ENCODE measurements around the gene CD82. TPM values are rescaled to one million over a fixed set of nuclear protein-coding genes. Genes with fewer than 3 reads are reported as not detected.

CD82 gene
- total RNA-seq, 1 experiment from 2014 or later = 26.1 TPM

GRCh38 chr11:44526438-44526837 is 39.0 kb upstream of the CD82 start:
- intact Hi-C loops (cut with micrococcal nuclease; ENCODE audit: unreplicated experiment) (no loop called here), in situ Hi-C loops (cut with HindIII; ENCODE audit: low pct_unique_long_range_greater_than_20kb, low sequenced_read_pairs) (no loop called here)
- no peak for DNase-seq (ENCODE audit: low read depth, low spot score)
- ChIA-PET CTCF (interaction anchor here (0.6 kb wide), 1 partner anchor 195 kb away, joined by 3 read pairs; no protein-coding TSS in a partner anchor), POLR2A (no interaction called here)
- Histone ChIP-seq H3K4me3 (ENCODE audit: low read depth in 2 of 2, low read length in 2 of 2) (no peak overlapping the region), H3K36me3 (ENCODE audit: control insufficient read depth, insufficient read depth, low read length) (no peaks in the 10 kb centered on the region), H3K4me1 (ENCODE audit: control insufficient read depth, insufficient read depth, low read length) (no peaks in the 10 kb centered on the region), H3K27me3 (ENCODE audit: control insufficient read depth, insufficient read depth, low read length) (no peaks in the 10 kb centered on the region), H3K27ac (ENCODE audit: low read length) (no peak overlapping the region), H3K9me3 (ENCODE audit: control insufficient read depth, insufficient read depth, low read depth, low read length) (no peaks in the 10 kb centered on the region)
- TF ChIP-seq SIN3A (IDR thresholded peaks at IDR 0.05; ENCODE audit: borderline replicate concordance, insufficient read depth, low read depth, low read length) (no peak), CTCF (IDR thresholded peaks at IDR 0.05) (no peak), TCF7L2 (IDR thresholded peaks at IDR 0.05; ENCODE audit: low read depth, low read length) (no peak), REST (IDR thresholded peaks at IDR 0.05; ENCODE audit: insufficient read depth in 1 of 2, low read depth in 2 of 2, low read length in 1 of 2) (no peak), POLR2AphosphoS5 (IDR thresholded peaks at IDR 0.05; ENCODE audit: low read depth, low read length) (no peak)
- no peak for ATAC-seq
- no TSS peak for BruUV-seq (replicated peaks)

- no peaks in the 10 kb centered on the region for H3K4me1 ChIP-seq (ENCODE audit: control insufficient read depth, insufficient read depth, low read length)
- no peaks in the 10 kb centered on the region for H3K9me3 ChIP-seq (ENCODE audit: control insufficient read depth, insufficient read depth, low read depth, low read length)
- H3K27me3 ChIP-seq (ENCODE audit: control insufficient read depth, insufficient read depth, low read length) = no peaks in the 10 kb centered on the region
- ChIA-PET CTCF (no interaction called here), POLR2A (no interaction called here)
- intact Hi-C loops (cut with micrococcal nuclease; ENCODE audit: unreplicated experiment) (no loop called here), in situ Hi-C loops (cut with HindIII; ENCODE audit: low pct_unique_long_range_greater_than_20kb, low sequenced_read_pairs) (no loop called here)
- TF ChIP-seq CTCF (IDR thresholded peaks at IDR 0.05) (no peak), POLR2AphosphoS5 (IDR thresholded peaks at IDR 0.05; ENCODE audit: low read depth, low read length) (no peak), REST (IDR thresholded peaks at IDR 0.05; ENCODE audit: insufficient read depth in 1 of 2, low read depth in 2 of 2, low read length in 1 of 2) (no peak), TCF7L2 (IDR thresholded peaks at IDR 0.05; ENCODE audit: low read depth, low read length) (no peak), SIN3A (IDR thresholded peaks at IDR 0.05; ENCODE audit: borderline replicate concordance, insufficient read depth, low read depth, low read length) (no peak)
- no peaks in the 10 kb centered on the region for H3K36me3 ChIP-seq (ENCODE audit: control insufficient read depth, insufficient read depth, low read length)
- no TSS peak for BruUV-seq (replicated peaks)
- DNase-seq (ENCODE audit: low read depth, low spot score) = no peak
- H3K27ac ChIP-seq (ENCODE audit: low read length) = no peak overlapping the region
- ATAC-seq = no peak
- H3K4me3 ChIP-seq (ENCODE audit: low read depth in 2 of 2, low read length in 2 of 2) = no peak overlapping the region
These were observed 38.0 kb upstream of the CD82 start for GRCh38 chr11:44527476-44527875.
